Loucy (cell line): ENCODE data around the gene ZBTB16.

Source experiments
- EZH2phosphoT487 ChIP-seq: fragments of 200-600 bp; IDR thresholded peaks from 2 replicates; pipeline ENCODE4 v1.6.1; 2018; ENCODE audit warnings: antibody characterized with exemption, mild to moderate bottlenecking, moderate library complexity, borderline replicate concordance
- TF ChIP-seq, protein P1 (sequence below): fragments of 200-600 bp; sonication (generic); conservative IDR thresholded peaks from 2 replicates; pipeline ENCODE4 v1.5.1; 2014; ENCODE audit warnings: mild to moderate bottlenecking, antibody characterized with exemption, low read length

DNA sequence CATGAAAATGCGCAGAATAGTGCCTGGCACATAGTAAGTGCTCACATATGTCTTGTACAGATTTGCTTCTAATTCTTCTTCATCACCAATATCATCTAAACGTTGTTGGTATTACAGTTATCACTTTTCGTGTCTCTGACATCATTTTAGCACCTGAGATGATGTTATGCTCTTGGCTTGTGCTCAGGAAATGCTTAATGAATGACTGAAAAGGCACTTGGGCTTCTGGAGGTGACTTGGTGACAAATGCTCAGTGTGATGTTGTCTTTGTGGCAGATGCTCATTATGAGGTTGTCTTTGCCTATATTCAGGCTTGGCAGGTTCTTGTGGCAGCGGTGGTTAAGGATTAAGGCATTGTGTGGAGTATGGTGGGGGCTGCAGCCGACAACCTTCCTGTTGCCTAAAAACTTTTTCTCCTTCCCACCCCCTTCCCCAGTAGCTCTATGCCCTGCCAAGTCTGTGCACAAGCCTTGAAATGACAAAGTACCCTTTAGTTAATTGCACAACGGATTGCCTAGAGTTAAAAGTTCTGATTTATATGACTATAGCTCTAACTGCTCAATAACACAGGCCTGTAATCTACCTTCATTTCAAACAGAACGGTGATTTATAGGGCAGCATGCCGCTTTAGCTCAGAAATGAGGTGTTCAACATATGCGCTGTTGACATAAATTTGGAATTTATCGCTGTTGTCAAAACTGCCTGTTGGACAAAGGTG is 82.5 kb downstream of the ZBTB16 start:
- TF ChIP-seq, protein P1, sequence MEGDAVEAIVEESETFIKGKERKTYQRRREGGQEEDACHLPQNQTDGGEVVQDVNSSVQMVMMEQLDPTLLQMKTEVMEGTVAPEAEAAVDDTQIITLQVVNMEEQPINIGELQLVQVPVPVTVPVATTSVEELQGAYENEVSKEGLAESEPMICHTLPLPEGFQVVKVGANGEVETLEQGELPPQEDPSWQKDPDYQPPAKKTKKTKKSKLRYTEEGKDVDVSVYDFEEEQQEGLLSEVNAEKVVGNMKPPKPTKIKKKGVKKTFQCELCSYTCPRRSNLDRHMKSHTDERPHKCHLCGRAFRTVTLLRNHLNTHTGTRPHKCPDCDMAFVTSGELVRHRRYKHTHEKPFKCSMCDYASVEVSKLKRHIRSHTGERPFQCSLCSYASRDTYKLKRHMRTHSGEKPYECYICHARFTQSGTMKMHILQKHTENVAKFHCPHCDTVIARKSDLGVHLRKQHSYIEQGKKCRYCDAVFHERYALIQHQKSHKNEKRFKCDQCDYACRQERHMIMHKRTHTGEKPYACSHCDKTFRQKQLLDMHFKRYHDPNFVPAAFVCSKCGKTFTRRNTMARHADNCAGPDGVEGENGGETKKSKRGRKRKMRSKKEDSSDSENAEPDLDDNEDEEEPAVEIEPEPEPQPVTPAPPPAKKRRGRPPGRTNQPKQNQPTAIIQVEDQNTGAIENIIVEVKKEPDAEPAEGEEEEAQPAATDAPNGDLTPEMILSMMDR: no peak
- no peak for TF ChIP-seq EZH2phosphoT487
